OCI-LY3 (cell line): ENCODE data around the gene WAC.

ENCODE experiments used
- H2AFZ ChIP-seq: fragments of 200-600, 300-600 bp; shearing (Covaris generic); 2 replicates; pipeline ENCODE4 v1.6.0; 2014; ENCODE audit warnings: antibody characterized with exemption, low read depth, low read length
- H3K27ac ChIP-seq: fragments of 200-600, 300-600 bp; sonication (generic); 2 replicates; pipeline ENCODE4 v1.5.1; 2014; ENCODE audit warnings: mild to moderate bottlenecking, low read length, moderate library complexity, mixed read lengths
- H3K27me3 ChIP-seq: fragments of 200-600, 300-600 bp; sonication (generic); 2 replicates; pipeline ENCODE4 v1.6.1; 2014; ENCODE audit warnings: low read depth, low read length, mixed read lengths
- H3K36me3 ChIP-seq: fragments of 200-600, 300-600 bp; sonication (generic); replicated peaks from 2 replicates; pipeline ENCODE3; 2014; ENCODE audit warnings: low read depth, low read length, mixed read lengths
- H3K4me1 ChIP-seq: fragments of 300-600, 200-600 bp; sonication (generic); 2 replicates; pipeline ENCODE4 v1.6.1; 2014; ENCODE audit warnings: low read length, mixed read lengths
- H3K4me2 ChIP-seq: fragments of 200-600, 300-600 bp; sonication (generic); 2 replicates; pipeline ENCODE4 v1.6.1; 2014; ENCODE audit warnings: low read length, mixed read lengths
- H3K4me3 ChIP-seq: fragments of 300-600, 200-600 bp; sonication (generic); 2 replicates; pipeline ENCODE4 v1.5.1; 2014; ENCODE audit warnings: antibody characterized with exemption, mild to moderate bottlenecking, low read length, moderate library complexity
- H3K79me2 ChIP-seq: fragments of 300-600, 200-600 bp; shearing (Covaris generic); 2 replicates; pipeline ENCODE4 v1.6.1; 2014; ENCODE audit warnings: mild to moderate bottlenecking, low read length, mixed read lengths
- H3K9ac ChIP-seq: fragments of 300-600, 200-600 bp; shearing (Covaris generic); 2 replicates; pipeline ENCODE4 v1.6.0; 2014; ENCODE audit warnings: mild to moderate bottlenecking, low read length, moderate library complexity
- H3K9me3 ChIP-seq: fragments of 200-600, 300-600 bp; shearing (Covaris generic); 2 replicates; pipeline ENCODE4 v1.6.1; 2014; ENCODE audit warnings: low read length, mixed read lengths; ENCODE audit not compliant: insufficient read depth
- H4K20me1 ChIP-seq: fragments of 200-600, 300-600 bp; sonication (generic); 2 replicates; pipeline ENCODE4 v1.6.1; 2016; ENCODE audit warnings: low read length, mixed read lengths; ENCODE audit not compliant: insufficient read depth
- CTCF ChIP-seq: fragments of 200-600, 300-600 bp; sonication (generic); IDR thresholded peaks from 2 replicates; pipeline ENCODE4 v1.5.1; 2014; ENCODE audit warnings: antibody characterized with exemption, low read length, low read depth
- EZH2phosphoT487 ChIP-seq: fragments of 200-600 bp; shearing (Covaris generic); IDR thresholded peaks from 2 replicates; pipeline ENCODE4 v1.6.1; 2018; ENCODE audit warnings: antibody characterized with exemption, mixed run types, low read depth

WAC gene

GRCh38 chr10:28555358-28555757 lies 22.4 kb downstream of the WAC start:
- H2AFZ ChIP-seq, result no peak overlapping the region
- TF ChIP-seq EZH2phosphoT487 (no peak), CTCF (no peak)
- H3K4me2 ChIP-seq, result no peak overlapping the region
- H3K27ac ChIP-seq, result no peak overlapping the region
- no peaks in the 10 kb centered on the region for H3K27me3 ChIP-seq
- H3K9me3 ChIP-seq, result no peaks in the 10 kb centered on the region
- H3K4me1 ChIP-seq, result no peaks in the 10 kb centered on the region
- H3K79me2 ChIP-seq, result peaks cover 100% of the 10 kb centered on the region
- no peak overlapping the region for H3K4me3 ChIP-seq
- H3K36me3 ChIP-seq, result peaks cover 59% of the 10 kb centered on the region
- H3K9ac ChIP-seq, result no peak overlapping the region
- H4K20me1 ChIP-seq, result peaks cover 90% of the 10 kb centered on the region

GRCh38 chr10:28556142-28556541 lies 23.2 kb downstream of the WAC start:
- H3K4me2 ChIP-seq, result no peak overlapping the region
- TF ChIP-seq CTCF (no peak), EZH2phosphoT487 (no peak)
- H4K20me1 ChIP-seq, result peaks cover 90% of the 10 kb centered on the region

GRCh38 chr10:28558186-28558585 lies 25.3 kb downstream of the WAC start:
- no peak for TF ChIP-seq EZH2phosphoT487
- no peak for TF ChIP-seq CTCF
- Histone ChIP-seq H3K4me2 (no peak overlapping the region), H3K79me2 (peaks cover 100% of the 10 kb centered on the region), H3K4me1 (no peaks in the 10 kb centered on the region), H3K9me3 (no peaks in the 10 kb centered on the region), H3K4me3 (no peak overlapping the region), H3K36me3 (peaks cover 61% of the 10 kb centered on the region), H3K9ac (no peak overlapping the region), H4K20me1 (peaks cover 94% of the 10 kb centered on the region), H2AFZ (no peak overlapping the region), H3K27ac (no peak overlapping the region), H3K27me3 (no peaks in the 10 kb centered on the region)

More at GRCh38 chr10:28556142-28556541, 23.2 kb downstream of the WAC start:
- Histone ChIP-seq H2AFZ (no peak overlapping the region), H3K79me2 (peaks cover 100% of the 10 kb centered on the region), H3K9ac (no peak overlapping the region), H3K27ac (no peak overlapping the region), H3K36me3 (peaks cover 58% of the 10 kb centered on the region), H3K4me3 (no peak overlapping the region), H3K9me3 (no peaks in the 10 kb centered on the region), H3K4me1 (no peaks in the 10 kb centered on the region), H3K27me3 (no peaks in the 10 kb centered on the region)

- H3K27ac ChIP-seq, result no peak overlapping the region
- no peak overlapping the region for H2AFZ ChIP-seq
- H3K4me2 ChIP-seq, result no peak overlapping the region
- H3K4me1 ChIP-seq, result peaks cover 2% of the 10 kb centered on the region
- no peaks in the 10 kb centered on the region for H3K27me3 ChIP-seq
- H3K4me3 ChIP-seq, result no peak overlapping the region
- peaks cover 91% of the 10 kb centered on the region for H4K20me1 ChIP-seq
- TF ChIP-seq EZH2phosphoT487 (no peak), CTCF (no peak)
- H3K79me2 ChIP-seq, result peaks cover 98% of the 10 kb centered on the region
- no peaks in the 10 kb centered on the region for H3K9me3 ChIP-seq
- H3K9ac ChIP-seq, result no peak overlapping the region
- peaks cover 57% of the 10 kb centered on the region for H3K36me3 ChIP-seq
These were observed 26.1 kb downstream of the WAC start for GRCh38 chr10:28558923-28559508.
